ENCODE data around the gene CCNB1.
"Not testable (repeated sequence)": the region's sequence is repeated elsewhere in the genome, so short reads cannot be mapped to it uniquely, and the experiment has no call there.

CCNB1 gene

DNA sequence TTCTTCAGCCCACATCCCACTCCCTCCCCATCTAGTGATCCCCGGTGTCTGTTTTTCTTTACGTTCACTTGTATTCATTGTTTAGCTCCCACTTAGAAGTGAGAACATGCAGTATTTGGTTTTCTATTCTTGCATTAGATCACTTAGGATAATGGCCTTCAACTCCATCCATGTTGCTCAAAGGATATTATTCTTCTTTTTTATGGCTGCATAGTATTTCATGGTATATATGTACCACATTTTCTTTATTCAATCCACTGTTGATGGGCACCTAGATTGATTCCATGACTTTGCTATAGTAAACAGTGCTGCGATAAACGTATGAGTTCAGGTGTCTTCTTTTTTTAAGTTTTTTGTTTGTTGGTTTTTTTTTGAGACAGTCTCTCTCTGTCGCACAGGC is 29.1 kb upstream of the CCNB1 start:
- no peak for DNase-seq (ENCODE audit: low read depth)
- TF ChIP-seq, protein P1, sequence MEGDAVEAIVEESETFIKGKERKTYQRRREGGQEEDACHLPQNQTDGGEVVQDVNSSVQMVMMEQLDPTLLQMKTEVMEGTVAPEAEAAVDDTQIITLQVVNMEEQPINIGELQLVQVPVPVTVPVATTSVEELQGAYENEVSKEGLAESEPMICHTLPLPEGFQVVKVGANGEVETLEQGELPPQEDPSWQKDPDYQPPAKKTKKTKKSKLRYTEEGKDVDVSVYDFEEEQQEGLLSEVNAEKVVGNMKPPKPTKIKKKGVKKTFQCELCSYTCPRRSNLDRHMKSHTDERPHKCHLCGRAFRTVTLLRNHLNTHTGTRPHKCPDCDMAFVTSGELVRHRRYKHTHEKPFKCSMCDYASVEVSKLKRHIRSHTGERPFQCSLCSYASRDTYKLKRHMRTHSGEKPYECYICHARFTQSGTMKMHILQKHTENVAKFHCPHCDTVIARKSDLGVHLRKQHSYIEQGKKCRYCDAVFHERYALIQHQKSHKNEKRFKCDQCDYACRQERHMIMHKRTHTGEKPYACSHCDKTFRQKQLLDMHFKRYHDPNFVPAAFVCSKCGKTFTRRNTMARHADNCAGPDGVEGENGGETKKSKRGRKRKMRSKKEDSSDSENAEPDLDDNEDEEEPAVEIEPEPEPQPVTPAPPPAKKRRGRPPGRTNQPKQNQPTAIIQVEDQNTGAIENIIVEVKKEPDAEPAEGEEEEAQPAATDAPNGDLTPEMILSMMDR (conservative IDR thresholded peaks at IDR 0.05; ENCODE audit: low read length): no peak
- H3K4me3 ChIP-seq (ENCODE audit: low read length): no peak overlapping the region

DNA sequence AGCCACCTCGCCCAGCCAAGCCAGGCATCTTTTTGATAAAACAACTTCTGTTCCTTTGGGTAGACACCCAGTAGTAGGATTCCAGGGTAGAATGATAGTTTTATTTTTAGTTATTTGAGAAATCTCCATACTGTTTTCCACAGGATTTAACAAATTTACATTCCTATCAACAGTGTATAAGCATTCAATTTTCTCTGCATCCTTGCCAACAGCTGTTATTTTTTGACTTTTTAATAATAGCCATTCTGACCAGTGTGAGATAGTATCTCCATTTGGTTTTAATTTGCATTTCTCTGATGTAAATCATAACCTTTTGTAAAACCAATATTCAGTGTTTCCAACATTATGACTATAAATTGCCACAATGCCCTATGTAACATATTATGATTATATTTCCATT is 28.2 kb upstream of the CCNB1 start:
- no peak overlapping the region for H3K4me3 ChIP-seq (ENCODE audit: low read length)
- TF ChIP-seq, protein P1 (conservative IDR thresholded peaks at IDR 0.05; ENCODE audit: low read length): no peak
- peak; percentile 1 for DNase-seq (ENCODE audit: low read depth)

DNA sequence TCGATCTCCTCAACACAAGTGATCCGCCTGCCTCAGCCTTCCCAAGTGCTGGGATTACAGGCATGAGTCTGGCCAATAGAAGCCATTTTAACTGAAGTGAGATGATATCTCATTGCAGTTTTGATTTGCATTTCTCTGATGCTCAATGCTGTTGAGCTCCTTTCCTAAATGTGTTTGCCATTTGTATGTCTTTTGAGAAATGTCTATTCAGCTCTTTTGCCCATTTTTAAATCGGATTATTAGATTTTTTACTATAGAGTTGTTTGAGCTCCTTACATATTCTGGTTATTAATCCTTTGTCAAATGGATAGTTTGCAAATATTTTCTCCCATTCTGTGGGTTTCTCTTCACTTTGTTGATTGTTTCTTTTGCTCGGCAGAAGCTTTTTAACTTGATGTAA is 26.7 kb upstream of the CCNB1 start:
- not testable (repeated sequence) for H3K4me3 ChIP-seq (ENCODE audit: low read length); DNase-seq (ENCODE audit: low read depth)

DNA sequence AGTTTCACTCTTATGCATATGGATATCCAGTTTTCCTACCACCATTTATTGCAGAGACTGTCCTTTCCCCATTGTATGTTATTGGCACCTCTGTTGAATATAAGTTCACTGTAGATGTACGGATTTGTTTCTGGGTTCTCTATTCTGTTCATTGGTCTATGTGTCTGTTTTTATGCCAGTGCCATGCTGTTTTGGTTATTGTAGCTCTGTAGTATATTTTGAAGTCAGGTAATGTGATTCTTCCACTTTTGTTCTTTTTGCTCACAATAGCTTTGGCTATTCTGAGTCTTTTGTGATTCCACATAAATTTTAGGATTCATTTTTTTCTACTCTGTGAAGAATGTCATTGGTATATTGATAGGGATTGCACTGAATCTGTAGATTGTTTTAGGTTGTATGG is 26.1 kb upstream of the CCNB1 start:
- H3K4me3 ChIP-seq (ENCODE audit: low read length): no peak overlapping the region
- TF ChIP-seq, protein P1 (conservative IDR thresholded peaks at IDR 0.05; ENCODE audit: low read length): no peak
- DNase-seq (ENCODE audit: low read depth): no peak

DNA sequence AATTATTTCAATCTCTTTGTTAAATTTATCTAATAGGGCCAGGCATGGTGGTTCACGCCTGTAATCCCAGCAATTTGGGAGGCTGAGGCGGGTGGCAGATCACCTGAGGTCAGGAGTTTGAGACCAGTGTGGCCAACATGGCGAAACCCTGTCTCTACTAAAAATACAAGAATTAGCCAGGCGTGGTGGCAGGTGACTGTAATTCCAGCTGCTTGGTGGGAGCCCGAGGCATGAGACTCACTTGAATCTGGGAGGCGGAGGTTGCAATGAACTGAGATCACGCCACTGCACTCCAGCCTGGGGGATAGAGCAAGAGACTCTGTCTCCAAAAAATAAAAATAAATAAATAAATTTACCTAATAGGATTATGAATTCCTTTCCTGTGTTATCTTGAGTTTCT is 18.4 kb upstream of the CCNB1 start:
- H3K4me3 ChIP-seq (ENCODE audit: low read length); DNase-seq (ENCODE audit: low read depth): not testable (repeated sequence)

DNA sequence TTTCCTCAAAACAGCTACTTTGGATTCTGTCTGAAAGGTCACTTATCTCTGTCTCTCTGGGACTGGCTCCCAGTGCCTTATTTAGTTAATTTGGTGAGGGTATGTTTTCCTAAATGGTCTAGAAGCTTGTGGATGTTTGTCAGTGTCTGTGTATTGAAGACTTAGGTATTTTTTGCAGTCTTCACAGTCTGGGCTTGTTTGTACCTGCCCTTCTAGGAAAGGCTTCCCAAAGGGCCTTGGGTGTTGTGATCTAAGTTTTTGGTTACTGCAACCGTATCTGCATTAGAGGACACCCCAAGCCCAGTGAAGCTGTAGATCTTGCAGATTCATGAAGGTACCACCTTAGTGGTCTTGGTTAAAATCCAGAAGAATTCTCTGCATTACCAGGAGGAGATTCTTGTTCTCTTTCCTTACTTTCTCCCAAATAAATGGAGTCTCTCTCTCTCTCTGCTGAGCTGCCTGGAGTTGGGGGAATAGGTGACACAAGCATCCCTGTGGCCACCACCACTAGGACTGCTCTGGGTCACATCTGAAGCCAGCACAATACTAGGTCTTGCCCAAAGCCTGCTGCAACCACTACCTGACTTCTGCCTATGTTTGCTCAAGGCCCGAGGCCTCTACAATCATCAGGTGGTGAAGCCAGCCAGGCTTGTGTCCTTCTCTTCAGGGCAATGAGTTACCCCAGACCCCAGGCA is 17.8 kb upstream of the CCNB1 start:
- no peak overlapping the region for H3K4me3 ChIP-seq (ENCODE audit: low read length)
- TF ChIP-seq, protein P1 (conservative IDR thresholded peaks at IDR 0.05; ENCODE audit: low read length): no peak
- no peak for DNase-seq (ENCODE audit: low read depth)

DNA sequence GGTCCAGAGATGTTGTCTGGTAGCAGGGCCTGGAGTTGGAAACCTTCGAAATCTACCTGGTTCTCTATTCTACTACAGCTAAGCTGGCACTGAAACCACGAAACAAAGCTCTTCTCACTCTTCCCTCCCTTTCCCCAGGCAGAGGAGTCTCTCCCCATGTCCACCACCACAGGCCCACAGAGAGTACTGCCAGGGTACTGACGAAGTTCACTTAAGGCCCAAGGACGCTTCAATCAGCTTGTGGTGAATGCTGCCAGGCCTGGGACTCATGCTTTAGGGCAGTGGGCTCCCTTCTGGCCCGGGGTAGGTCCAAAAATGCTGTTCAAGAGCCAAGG is 17.3 kb upstream of the CCNB1 start:
- no peak for DNase-seq (ENCODE audit: low read depth)
- no peak overlapping the region for H3K4me3 ChIP-seq (ENCODE audit: low read length)
- TF ChIP-seq, protein P1 (conservative IDR thresholded peaks at IDR 0.05; ENCODE audit: low read length): no peak

DNA sequence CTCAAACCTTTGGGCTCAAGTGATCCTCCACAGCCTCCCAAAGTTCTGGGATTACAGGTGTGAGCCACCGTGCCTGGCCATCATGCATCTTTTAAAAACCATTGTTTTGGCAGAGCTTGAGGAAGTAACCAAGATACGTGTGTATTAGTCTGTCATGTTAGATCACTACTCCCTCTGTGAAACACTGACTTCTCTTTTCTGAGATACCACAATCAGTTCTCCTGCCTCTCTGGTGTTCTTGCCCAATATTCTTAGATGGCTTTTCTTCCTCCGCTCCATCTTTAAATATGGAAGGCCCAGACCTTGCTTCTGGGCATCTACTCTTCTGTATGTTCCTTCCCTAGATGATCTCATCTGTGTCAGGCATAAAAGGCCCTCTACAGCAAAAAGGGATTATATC is 14.2 kb upstream of the CCNB1 start:
- no peak for DNase-seq (ENCODE audit: low read depth)
- TF ChIP-seq, protein P1 (conservative IDR thresholded peaks at IDR 0.05; ENCODE audit: low read length): no peak
- H3K4me3 ChIP-seq (ENCODE audit: low read length): no peak overlapping the region
